Left colon (tissue), 2 donors: ENCODE data around the gene BTBD17. TPM values are rescaled to one million over a fixed set of nuclear protein-coding genes. Genes with fewer than 3 reads are reported as not detected.
A peak's percentile ranks its signal among the peaks of the same experiment; 100 is the strongest.

Source experiments
- ATAC-seq: fragments of 200-7000 bp; cut with Tn5 transposase; one replicate; pipeline ENCODE4 v1.9.1; 2020; ENCODE audit warnings: mild to moderate bottlenecking, moderate library complexity
- DNase-seq, 2 donors: peaks; one replicate each; pipeline ENCODE4 v3.0.0-alpha.2; 2020
- intact Hi-C, 2 donors: fragments of 100-400 bp; cut with DNase I in 1 of 2; cut with micrococcal nuclease in 1 of 2; formaldehyde crosslinking; loops; one replicate each; pipeline versions ENCODE4 v1.11.2 to v1.14.0; 2022; cut with DNase I, micrococcal nuclease
- total RNA-seq, 2 donors: library from RNA; stranded (reverse); fragmentation: NEBNext Ultra II Directional; extraction: Animal tissue kit (Norgen Biotek cat#: 25700); gene quantifications; one replicate each; pipeline ENCODE4 v1.2.1, GENCODE V29; 2021
- donor health status: DM: no; HTN: no; CAD: no.
- donor health status: DM: yes; HTN: yes; CAD: no.

BTBD17 gene
- total RNA-seq, 2 donors from 2014 or later = 0.24 TPM; not detected in 1

GRCh38 chr17:74325743-74326379 is 35.8 kb downstream of the BTBD17 start, which contains the start of gene KIF19:
KIF19 (plus strand) TSS chr17:74326226; CDS start chr17:74326350, 124 bp downstream.
- DNase-seq (peak; percentile 35 to 60), ATAC-seq (peak; percentile 86)
- intact Hi-C loops = no loop called here

- ATAC-seq (no peak), DNase-seq (no peak)
- intact Hi-C loops = no loop called here
Measured at GRCh38 chr17:74325376-74325742, 36.3 kb downstream of the BTBD17 start.

- intact Hi-C loops = no loop called here
- no peak for DNase-seq
- no peak for ATAC-seq
Measured at GRCh38 chr17:74324521-74324920, 37.1 kb downstream of the BTBD17 start.

GRCh38 chr17:74318391-74318790 is 43.3 kb downstream of the BTBD17 start:
- DNase-seq = no peak
- ATAC-seq = no peak
- intact Hi-C loops = no loop called here

GRCh38 chr17:74317071-74317470 is 44.6 kb downstream of the BTBD17 start:
- intact Hi-C loops = no loop called here
- ATAC-seq (no peak), DNase-seq (no peak)

- no peak for ATAC-seq
- no peak for DNase-seq
- intact Hi-C loops = no loop called here
Measured at GRCh38 chr17:74316220-74316619, 45.4 kb downstream of the BTBD17 start.

GRCh38 chr17:74314877-74315276 is 46.8 kb downstream of the BTBD17 start:
- intact Hi-C loops = no loop called here
- ATAC-seq (no peak), DNase-seq (no peak)

- no peak for ATAC-seq
- intact Hi-C loops = loop anchor here in 1 of 2 donors (10.0 kb wide), 1 partner anchor 45 kb away; no protein-coding TSS in a partner anchor
Measured at GRCh38 chr17:74309902-74310301, 51.8 kb downstream of the BTBD17 start.

GRCh38 chr17:74307984-74308773 is 53.5 kb downstream of the BTBD17 start:
- DNase-seq = no peak
- no peak for ATAC-seq
- intact Hi-C loops = loop anchor here in 1 of 2 donors (10.0 kb wide), 1 partner anchor 47 kb away; no protein-coding TSS in a partner anchor

More at GRCh38 chr17:74309902-74310301, 51.8 kb downstream of the BTBD17 start:
- DNase-seq = no peak

Other genes starting within 250 kb of the BTBD17 start
- 100 to 1,000 TPM; 629 to 677 TPM for gene RPL38, start 158.2 kb downstream of the BTBD17 start, total RNA-seq
- 1 to 10 TPM; 1.4 to 3.0 TPM for gene TTYH2, start 148.3 kb downstream of the BTBD17 start, total RNA-seq
- not detected for gene DNAI2, start 87.6 kb downstream of the BTBD17 start, total RNA-seq
- 1 to 10 TPM; 2.1 to 3.5 TPM for gene KIF19, start 35.6 kb downstream of the BTBD17 start, total RNA-seq
- gene GPR142, start 5.6 kb upstream of the BTBD17 start, total RNA-seq = under 1 TPM in 1 of 2 donors, not detected in 1; 0.31 TPM
- gene GPRC5C, start 70.2 kb upstream of the BTBD17 start, total RNA-seq = 100 to 1,000 TPM; 155 to 161 TPM
- 1 to 10 TPM; 1.8 to 7.9 TPM for gene CD300A, start 104.8 kb upstream of the BTBD17 start, total RNA-seq
- gene CD300LB, start 169.6 kb upstream of the BTBD17 start, total RNA-seq = under 1 TPM; 0.12 to 0.25 TPM
- gene CD300C, start 184.2 kb upstream of the BTBD17 start, total RNA-seq = 1 to 10 TPM in 1 of 2 donors, under 1 TPM in 1; 0.24 to 1.1 TPM
- gene CD300H, start 205.6 kb upstream of the BTBD17 start, total RNA-seq = not detected
- gene CD300LD, start 230.4 kb upstream of the BTBD17 start, total RNA-seq = not detected